ENCODE data around the gene CCSAP. TPM values are rescaled to one million over a fixed set of nuclear protein-coding genes. Genes with fewer than 3 reads are reported as not detected.

CCSAP gene
- total RNA-seq, 1 experiment from 2014 or later: 9.5 TPM

DNA sequence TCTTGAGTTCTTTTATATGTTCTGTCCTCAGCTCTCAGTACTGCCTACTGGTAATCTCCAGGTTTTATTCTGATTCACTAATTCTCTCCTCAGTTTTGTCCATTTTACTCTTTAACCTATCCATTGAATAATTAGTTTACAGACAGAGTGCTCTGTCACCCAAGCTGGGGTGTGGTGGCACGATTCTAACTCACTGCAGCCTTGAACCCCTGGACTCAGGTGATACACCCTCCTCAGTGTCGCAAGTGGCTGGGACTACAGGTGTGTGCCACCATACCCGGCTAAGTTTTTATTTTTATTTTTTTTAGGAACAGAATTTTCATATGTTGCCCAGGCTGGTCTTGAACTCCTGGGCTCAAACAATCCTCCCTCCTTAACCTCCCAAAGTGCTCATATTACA is 58.0 kb downstream of the CCSAP start:
- H3K9me2 ChIP-seq (replicated peaks; ENCODE audit: low read length): no peaks in the 10 kb centered on the region
- no peaks in the 10 kb centered on the region for H3K27me3 ChIP-seq (ENCODE audit: low read length)
- no peak overlapping the region for H2AFZ ChIP-seq (ENCODE audit: low read length)
- DNase-seq: no peak
- no peak overlapping the region for H3K9ac ChIP-seq (ENCODE audit: low read length)
- H3F3A ChIP-seq (ENCODE audit: low read length, unreplicated experiment): peaks cover 17% of the 10 kb centered on the region
- no peak overlapping the region for H3K4me3 ChIP-seq (ENCODE audit: low read length)
- H3K4me1 ChIP-seq (ENCODE audit: insufficient read depth, low read length): peaks cover 40% of the 10 kb centered on the region
- peaks cover 58% of the 10 kb centered on the region for H3K79me2 ChIP-seq (ENCODE audit: low read length)
- H3K36me3 ChIP-seq (ENCODE audit: low read depth, low read length): peaks cover 5% of the 10 kb centered on the region; the same call in 1 of the 2 replicates
- no TSS peak for BruUV-seq (replicated peaks)
- H3K4me2 ChIP-seq (ENCODE audit: low read length): no peak overlapping the region
- TF ChIP-seq EZH2phosphoT487 (IDR thresholded peaks at IDR 0.05; ENCODE audit: borderline replicate concordance, low read length) (no peak), EZH2 (IDR thresholded peaks at IDR 0.05; ENCODE audit: low read length, unreplicated experiment) (no peak)
- TF ChIP-seq, protein P1, sequence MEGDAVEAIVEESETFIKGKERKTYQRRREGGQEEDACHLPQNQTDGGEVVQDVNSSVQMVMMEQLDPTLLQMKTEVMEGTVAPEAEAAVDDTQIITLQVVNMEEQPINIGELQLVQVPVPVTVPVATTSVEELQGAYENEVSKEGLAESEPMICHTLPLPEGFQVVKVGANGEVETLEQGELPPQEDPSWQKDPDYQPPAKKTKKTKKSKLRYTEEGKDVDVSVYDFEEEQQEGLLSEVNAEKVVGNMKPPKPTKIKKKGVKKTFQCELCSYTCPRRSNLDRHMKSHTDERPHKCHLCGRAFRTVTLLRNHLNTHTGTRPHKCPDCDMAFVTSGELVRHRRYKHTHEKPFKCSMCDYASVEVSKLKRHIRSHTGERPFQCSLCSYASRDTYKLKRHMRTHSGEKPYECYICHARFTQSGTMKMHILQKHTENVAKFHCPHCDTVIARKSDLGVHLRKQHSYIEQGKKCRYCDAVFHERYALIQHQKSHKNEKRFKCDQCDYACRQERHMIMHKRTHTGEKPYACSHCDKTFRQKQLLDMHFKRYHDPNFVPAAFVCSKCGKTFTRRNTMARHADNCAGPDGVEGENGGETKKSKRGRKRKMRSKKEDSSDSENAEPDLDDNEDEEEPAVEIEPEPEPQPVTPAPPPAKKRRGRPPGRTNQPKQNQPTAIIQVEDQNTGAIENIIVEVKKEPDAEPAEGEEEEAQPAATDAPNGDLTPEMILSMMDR (conservative IDR thresholded peaks at IDR 0.05; ENCODE audit: low read depth, low read length): no peak
- no peaks in the 10 kb centered on the region for H3K9me3 ChIP-seq (ENCODE audit: low read length)
- no peak for ATAC-seq
- intact Hi-C loops (cut with micrococcal nuclease): no loop called here
- ChIA-PET POLR2A (ENCODE audit: unreplicated experiment) (no interaction called here), CTCF (no interaction called here)
- no peak overlapping the region for H3K27ac ChIP-seq (ENCODE audit: low read length)
- peaks cover 15% of the 10 kb centered on the region for H4K20me1 ChIP-seq (ENCODE audit: low read length)

DNA sequence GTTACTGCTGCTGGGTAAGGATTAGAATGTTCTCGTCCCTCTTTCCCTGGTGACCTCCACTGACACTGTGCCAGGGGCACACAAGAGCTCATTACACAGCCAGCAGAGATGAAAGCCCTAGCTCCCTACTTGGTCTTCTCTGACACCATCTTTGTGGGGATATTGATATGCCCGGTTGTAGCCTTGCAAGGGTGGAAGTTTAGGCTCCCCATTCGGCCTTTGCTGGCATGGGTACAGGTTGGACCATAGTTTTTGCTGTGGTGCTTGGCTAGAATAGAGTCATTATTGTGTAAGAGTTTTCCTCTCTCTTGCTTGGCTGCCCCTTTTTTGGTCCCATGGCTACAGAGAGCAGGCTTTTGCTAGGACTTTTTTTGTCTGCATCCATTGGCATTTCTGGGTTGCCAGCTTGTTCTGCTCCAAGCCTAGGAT is 59.6 kb downstream of the CCSAP start:
- Histone ChIP-seq H3K9me3 (ENCODE audit: low read length) (no peaks in the 10 kb centered on the region), H3K4me3 (ENCODE audit: low read length) (no peak overlapping the region), H3K4me1 (ENCODE audit: insufficient read depth, low read length) (peaks cover 48% of the 10 kb centered on the region), H3K9me2 (replicated peaks; ENCODE audit: low read length) (no peaks in the 10 kb centered on the region), H3F3A (ENCODE audit: low read length, unreplicated experiment) (peaks cover 17% of the 10 kb centered on the region), H4K20me1 (ENCODE audit: low read length) (peaks cover 15% of the 10 kb centered on the region), H2AFZ (ENCODE audit: low read length) (no peak overlapping the region), H3K36me3 (ENCODE audit: low read depth, low read length) (no peaks in the 10 kb centered on the region), H3K79me2 (ENCODE audit: low read length) (peaks cover 74% of the 10 kb centered on the region), H3K27me3 (ENCODE audit: low read length) (no peaks in the 10 kb centered on the region), H3K9ac (ENCODE audit: low read length) (no peak overlapping the region), H3K27ac (ENCODE audit: low read length) (no peak overlapping the region), H3K4me2 (ENCODE audit: low read length) (no peak overlapping the region)
- intact Hi-C loops (cut with micrococcal nuclease): no loop called here
- CTCF ChIA-PET: no interaction called here
- ATAC-seq (no peak), DNase-seq (no peak)
- no peak for TF ChIP-seq EZH2 (IDR thresholded peaks at IDR 0.05; ENCODE audit: low read length, unreplicated experiment)
- TF ChIP-seq EZH2phosphoT487 (IDR thresholded peaks at IDR 0.05; ENCODE audit: borderline replicate concordance, low read length): no peak
- TF ChIP-seq, protein P1 (conservative IDR thresholded peaks at IDR 0.05; ENCODE audit: low read depth, low read length): no peak
- no TSS peak for BruUV-seq (replicated peaks)
- POLR2A ChIA-PET (ENCODE audit: unreplicated experiment): no interaction called here

DNA sequence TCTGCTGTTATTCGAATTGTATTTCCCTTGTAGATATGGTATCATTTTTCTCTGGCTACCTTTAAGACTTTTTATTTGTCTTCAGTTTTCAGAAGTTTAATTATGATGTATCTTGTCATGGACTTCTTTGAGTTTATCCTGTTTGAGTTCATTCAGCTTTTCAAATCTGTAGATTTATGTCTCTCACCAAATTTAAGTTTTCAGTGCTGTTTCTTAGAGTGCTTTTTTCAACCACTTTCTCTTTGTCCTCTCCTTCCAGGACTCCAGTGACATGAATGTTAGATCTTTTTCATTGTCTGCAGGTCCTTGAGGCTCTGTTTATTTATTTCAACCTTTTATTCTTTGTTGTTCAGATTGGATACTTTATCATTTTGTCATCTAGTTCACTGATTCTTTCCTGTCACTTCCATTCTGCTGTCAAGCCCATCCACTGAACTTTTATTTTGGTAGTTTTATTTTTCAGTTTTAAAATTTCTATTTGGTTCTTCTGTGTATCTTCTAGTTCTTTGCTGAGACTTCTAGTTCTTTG is 60.5 kb downstream of the CCSAP start:
- Histone ChIP-seq H2AFZ (ENCODE audit: low read length) (no peak overlapping the region), H4K20me1 (ENCODE audit: low read length) (peaks cover 10% of the 10 kb centered on the region), H3K9me2 (replicated peaks; ENCODE audit: low read length) (no peaks in the 10 kb centered on the region), H3F3A (ENCODE audit: low read length, unreplicated experiment) (peaks cover 17% of the 10 kb centered on the region), H3K9me3 (ENCODE audit: low read length) (no peaks in the 10 kb centered on the region), H3K27me3 (ENCODE audit: low read length) (no peaks in the 10 kb centered on the region), H3K4me2 (ENCODE audit: low read length) (no peak overlapping the region), H3K9ac (ENCODE audit: low read length) (no peak overlapping the region), H3K4me3 (ENCODE audit: low read length) (no peak overlapping the region), H3K79me2 (ENCODE audit: low read length) (peaks cover 73% of the 10 kb centered on the region), H3K4me1 (ENCODE audit: insufficient read depth, low read length) (peaks cover 43% of the 10 kb centered on the region), H3K36me3 (ENCODE audit: low read depth, low read length) (no peaks in the 10 kb centered on the region), H3K27ac (ENCODE audit: low read length) (no peak overlapping the region)
- CTCF ChIA-PET: no interaction called here
- ATAC-seq (no peak), DNase-seq (no peak)
- intact Hi-C loops (cut with micrococcal nuclease): no loop called here
- TF ChIP-seq EZH2 (IDR thresholded peaks at IDR 0.05; ENCODE audit: low read length, unreplicated experiment) (no peak), EZH2phosphoT487 (IDR thresholded peaks at IDR 0.05; ENCODE audit: borderline replicate concordance, low read length) (no peak)
- TF ChIP-seq, protein P1 (conservative IDR thresholded peaks at IDR 0.05; ENCODE audit: low read depth, low read length): no peak
- POLR2A ChIA-PET (ENCODE audit: unreplicated experiment): no interaction called here
- BruUV-seq (replicated peaks): no TSS peak
